HCT116 (cell line): ENCODE measurements around the gene SLC47A2.

ENCODE experiments used
- CTCF ChIP-seq, 3 experiments: fragments of 200-600 bp in 1 of 3; sonication (generic) in 1 of 3; IDR thresholded peaks in 2 of 3; conservative IDR thresholded peaks in 1 of 3; 2 replicates each; pipeline ENCODE4 v1.5.1; 2012 to 2017; ENCODE audit warnings: low read depth in 2 of 3, low read length in 2 of 3, antibody characterized with exemption in 1 of 3, borderline replicate concordance in 1 of 3, control low read depth in 1 of 3, mild to moderate bottlenecking in 1 of 3, mixed read lengths in 1 of 3, mixed run types in 1 of 3, moderate library complexity in 1 of 3; ENCODE audit not compliant: insufficient read depth in 1 of 3
- EZH2phosphoT487 ChIP-seq: fragments of 200-600 bp; IDR thresholded peaks from 2 replicates; pipeline ENCODE4 v1.6.1; 2018; ENCODE audit warnings: antibody characterized with exemption, borderline replicate concordance
- POLR2A ChIP-seq: IDR thresholded peaks from 2 replicates; pipeline ENCODE4 v1.7.0; 2011; ENCODE audit warnings: borderline replicate concordance; ENCODE audit not compliant: insufficient read depth, insufficient read length; ENCODE audit errors: extremely low read depth
- RAD21 ChIP-seq: IDR thresholded peaks from 2 replicates; pipeline ENCODE4 v1.6.1; 2012; ENCODE audit warnings: low read depth, mild to moderate bottlenecking
- ZNF274 ChIP-seq: fragments of 200-500 bp; sonication (Bioruptor generic); IDR thresholded peaks from 2 replicates; pipeline ENCODE4 v1.6.1; 2014; ENCODE audit warnings: mild to moderate bottlenecking, low read depth, low read length, inconsistent platforms

DNA sequence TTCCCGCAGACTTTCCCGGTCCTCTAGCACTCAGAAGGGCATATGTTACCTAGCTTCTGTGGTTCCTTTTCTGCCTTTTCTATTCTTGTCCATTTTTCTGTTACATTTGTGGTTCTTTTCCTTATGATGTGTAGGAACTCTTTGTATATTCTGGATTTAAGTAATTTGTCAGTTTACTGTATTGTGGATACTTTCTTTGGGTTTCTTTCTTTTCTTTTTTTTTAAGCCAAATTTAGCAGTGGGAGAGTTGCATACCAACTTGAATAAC lies 67.2 kb downstream of the SLC47A2 start:
- TF ChIP-seq CTCF (IDR thresholded peaks at IDR 0.05 in 2 of 3, conservative IDR thresholded peaks at IDR 0.05 in 1 of 3; ENCODE audit: borderline replicate concordance in 1 of 3, insufficient read depth in 1 of 3, low read depth in 2 of 3, low read length in 2 of 3) (no peak), EZH2phosphoT487 (no peak), POLR2A (no peak), ZNF274 (no peak), RAD21 (no peak)
